ENCODE results near the gene PMP22.

GRCh38 chr17:15247891-15248529 is 17.1 kb downstream of the PMP22 start:
- TF ChIP-seq CTCF (conservative IDR thresholded peaks at IDR 0.05) (peak; percentile 75), ZFX (IDR thresholded peaks at IDR 0.05) (no peak)
